ENCODE measurements around the gene MYO3B. TPM values are rescaled to one million over a fixed set of nuclear protein-coding genes. Genes with fewer than 3 reads are reported as not detected.
A peak's percentile ranks its signal among the peaks of the same experiment; 100 is the strongest.

The MYO3B gene
- total RNA-seq, 2 donors from 2014 or later: 0.31 TPM; not detected in 1

DNA sequence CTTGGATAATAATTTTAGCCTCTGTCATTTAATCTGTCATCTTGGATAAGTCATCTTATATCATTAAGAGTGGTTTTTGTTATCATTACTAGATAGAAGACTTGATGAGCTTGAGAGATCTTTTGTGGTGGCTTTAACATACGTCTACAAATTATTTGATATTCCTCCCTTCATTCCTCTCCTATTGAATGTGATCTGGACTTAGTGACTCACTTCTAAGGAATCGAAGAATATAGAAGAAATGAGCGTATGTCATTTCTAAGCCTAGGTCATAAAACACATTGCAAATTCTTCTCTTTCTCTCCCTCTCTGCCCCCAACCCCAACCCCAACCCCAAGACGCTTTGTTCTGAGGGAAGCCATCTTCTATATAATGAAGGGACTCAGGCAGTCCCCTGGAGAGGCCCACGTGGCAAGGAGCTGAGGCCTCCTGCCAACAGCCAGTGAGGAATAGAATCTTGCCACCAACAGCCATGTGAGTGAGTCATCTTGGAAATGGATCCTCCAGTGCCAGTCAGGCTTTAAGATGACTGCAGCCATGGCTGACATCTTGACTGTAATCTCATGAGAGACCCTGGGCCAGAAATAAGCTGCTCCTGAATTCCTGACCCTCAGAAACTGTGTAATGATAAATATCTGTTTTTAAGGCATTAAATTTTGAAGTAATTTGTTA is 315.6 kb downstream of the MYO3B start:
- H3K4me1 Mint-ChIP-seq (ENCODE audit: low read depth in 2 of 2): no peaks in the 10 kb centered on the region
- peaks cover 22 to 28% of the 10 kb centered on the region in 2 donors for H3K27me3 Mint-ChIP-seq
- no peaks in the 10 kb centered on the region for H3K9me3 Mint-ChIP-seq
- no peak for DNase-seq (ENCODE audit: low spot score)
- no peak overlapping the region for H3K27ac Mint-ChIP-seq
- H3K4me3 Mint-ChIP-seq: no peak overlapping the region
- H3K36me3 Mint-ChIP-seq: no peaks in the 10 kb centered on the region
- ATAC-seq: no peak

DNA sequence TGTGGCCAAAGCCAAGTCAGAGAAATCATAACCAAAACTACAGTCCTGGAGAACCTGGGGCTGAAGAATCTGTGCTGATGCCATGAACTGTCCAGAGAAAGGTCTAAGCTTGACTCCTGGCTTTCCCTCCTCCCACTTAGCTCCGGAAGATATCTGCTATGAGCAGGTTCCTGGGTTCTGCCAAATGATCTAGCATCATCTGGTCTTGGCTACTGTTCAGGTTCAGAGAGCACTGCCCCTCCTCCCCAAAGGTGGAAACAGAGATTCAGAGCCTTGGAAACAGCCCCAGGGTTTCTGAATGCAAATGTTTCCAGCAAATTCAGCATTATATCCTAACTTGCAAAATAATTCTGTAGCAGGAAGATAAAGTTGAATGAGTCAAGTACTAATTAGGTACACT is 317.9 kb downstream of the MYO3B start:
- peaks cover 26 to 27% of the 10 kb centered on the region in 2 donors for H3K27me3 Mint-ChIP-seq
- ATAC-seq: no peak
- no peaks in the 10 kb centered on the region for H3K9me3 Mint-ChIP-seq
- no peaks in the 10 kb centered on the region for H3K36me3 Mint-ChIP-seq
- no peak overlapping the region for H3K27ac Mint-ChIP-seq
- no peak overlapping the region for H3K4me3 Mint-ChIP-seq
- no peaks in the 10 kb centered on the region for H3K4me1 Mint-ChIP-seq (ENCODE audit: low read depth in 2 of 2)
- no peak for DNase-seq (ENCODE audit: low spot score)

DNA sequence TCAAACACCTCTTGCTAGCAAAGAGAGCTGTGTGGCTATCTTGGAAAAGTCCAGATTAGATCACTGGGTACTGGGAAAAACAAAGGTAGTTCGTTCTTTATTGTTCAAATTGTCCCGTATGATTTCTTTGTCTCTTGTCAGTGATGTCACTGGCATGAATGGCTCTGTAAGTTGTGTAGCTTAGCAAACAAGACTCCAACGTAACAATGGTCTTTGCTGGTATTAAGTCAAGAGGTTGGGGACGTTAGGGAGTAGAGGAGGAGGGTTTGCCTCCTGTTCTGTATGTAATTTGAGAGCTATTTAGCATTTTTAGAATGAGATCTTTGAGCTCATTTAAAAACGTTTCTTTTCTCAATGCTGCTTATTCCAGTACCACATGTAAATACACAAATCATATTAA is 320.7 kb downstream of the MYO3B start:
- H3K9me3 Mint-ChIP-seq: no peaks in the 10 kb centered on the region
- ATAC-seq (no peak), DNase-seq (ENCODE audit: low spot score) (no peak)
- H3K36me3 Mint-ChIP-seq: no peaks in the 10 kb centered on the region
- H3K4me1 Mint-ChIP-seq (ENCODE audit: low read depth in 2 of 2): no peaks in the 10 kb centered on the region
- no peak overlapping the region for H3K4me3 Mint-ChIP-seq
- H3K27me3 Mint-ChIP-seq: peaks cover 20 to 27% of the 10 kb centered on the region in 2 donors
- H3K27ac Mint-ChIP-seq: no peak overlapping the region

GRCh38 chr2:170500104-170500503 is 322.2 kb downstream of the MYO3B start:
- no peaks in the 10 kb centered on the region for H3K4me1 Mint-ChIP-seq (ENCODE audit: low read depth in 2 of 2)
- no peak overlapping the region for H3K4me3 Mint-ChIP-seq
- DNase-seq (ENCODE audit: low spot score): no peak
- no peaks in the 10 kb centered on the region for H3K9me3 Mint-ChIP-seq
- no peaks in the 10 kb centered on the region for H3K36me3 Mint-ChIP-seq
- H3K27ac Mint-ChIP-seq: no peak overlapping the region
- peaks cover 20 to 35% of the 10 kb centered on the region in 2 donors for H3K27me3 Mint-ChIP-seq
- no peak for ATAC-seq

DNA sequence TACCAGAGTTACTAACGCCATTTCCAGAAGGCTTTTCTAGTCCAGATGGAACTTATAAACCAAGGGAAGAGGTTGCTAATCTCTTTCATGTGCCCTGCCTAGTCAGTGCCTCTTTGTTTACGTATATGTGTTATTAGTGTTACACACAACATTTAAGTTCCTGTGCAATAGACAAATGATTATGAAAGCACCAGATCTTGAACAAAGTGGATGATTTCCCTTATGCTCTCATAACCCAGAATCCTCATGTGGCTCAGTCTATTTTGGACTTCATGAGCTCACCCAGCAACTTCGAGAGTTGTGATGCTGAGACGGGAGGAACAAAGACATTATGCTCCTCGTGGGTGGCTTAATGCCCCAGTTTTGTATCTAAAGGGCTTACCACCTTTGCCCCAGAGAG is 322.8 kb downstream of the MYO3B start:
- no peak for DNase-seq (ENCODE audit: low spot score)

GRCh38 chr2:170501421-170502043 is 323.6 kb downstream of the MYO3B start:
- no peaks in the 10 kb centered on the region for H3K9me3 Mint-ChIP-seq
- H3K4me3 Mint-ChIP-seq: no peak overlapping the region
- no peak for ATAC-seq
- H3K4me1 Mint-ChIP-seq (ENCODE audit: low read depth in 2 of 2): peaks cover under 1 to 2% of the 10 kb centered on the region in 2 donors
- DNase-seq (ENCODE audit: low spot score): no peak
- no peak overlapping the region for H3K27ac Mint-ChIP-seq
- H3K36me3 Mint-ChIP-seq: no peaks in the 10 kb centered on the region
- peaks cover 15 to 33% of the 10 kb centered on the region in 2 donors for H3K27me3 Mint-ChIP-seq

More for the DNA sequence above, 322.8 kb downstream of the MYO3B start:
- Mint-ChIP-seq H3K36me3 (no peaks in the 10 kb centered on the region), H3K4me1 (ENCODE audit: low read depth in 2 of 2) (peaks cover 0 to under 1% of the 10 kb centered on the region in 2 donors), H3K4me3 (no peak overlapping the region), H3K27me3 (peaks cover 19 to 35% of the 10 kb centered on the region in 2 donors), H3K27ac (no peak overlapping the region), H3K9me3 (no peaks in the 10 kb centered on the region)
- ATAC-seq: no peak

DNA sequence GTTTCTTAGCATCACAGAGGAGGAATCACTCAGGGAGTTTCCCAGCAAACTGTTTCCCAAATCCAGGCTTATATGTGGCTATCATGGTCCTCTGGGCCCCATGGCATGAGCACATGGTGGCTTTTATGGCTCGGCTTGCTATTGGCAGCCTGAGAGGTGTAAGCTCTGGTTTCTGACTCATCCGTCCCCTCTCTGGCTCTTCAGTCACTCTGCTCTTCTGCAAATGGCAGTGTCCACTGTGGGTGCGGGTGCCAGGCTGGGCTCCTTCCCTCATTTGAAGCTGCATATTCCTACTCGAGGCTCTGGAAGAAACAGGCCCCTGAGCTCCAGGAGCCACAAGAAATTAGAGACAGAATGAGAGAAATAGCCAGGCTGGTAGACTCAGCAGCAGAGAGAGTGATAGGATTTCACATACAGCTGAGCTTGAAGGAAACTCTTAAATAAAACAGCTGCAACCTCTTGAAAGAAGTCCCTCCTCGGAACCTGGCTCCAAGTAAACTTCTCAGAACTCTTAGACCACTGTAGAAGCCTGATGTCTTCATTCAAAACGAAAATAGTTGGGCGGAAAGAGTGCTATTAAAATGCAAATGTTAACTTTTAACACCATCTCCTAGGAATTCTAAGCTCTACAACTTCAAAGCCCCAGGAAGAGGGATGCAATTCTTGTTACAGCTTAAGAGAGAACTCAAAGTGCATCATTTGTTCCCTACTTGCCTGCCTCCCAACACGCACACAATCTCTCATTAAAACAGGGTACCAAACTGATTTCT is 324.6 kb downstream of the MYO3B start:
- DNase-seq (ENCODE audit: low spot score) (no peak), ATAC-seq (no peak)
- Mint-ChIP-seq H3K36me3 (no peaks in the 10 kb centered on the region), H3K4me3 (no peak overlapping the region), H3K9me3 (no peaks in the 10 kb centered on the region), H3K27me3 (peaks cover 23 to 33% of the 10 kb centered on the region in 2 donors), H3K27ac (no peak overlapping the region), H3K4me1 (ENCODE audit: low read depth in 2 of 2) (peaks cover 6 to 10% of the 10 kb centered on the region in 2 donors)

DNA sequence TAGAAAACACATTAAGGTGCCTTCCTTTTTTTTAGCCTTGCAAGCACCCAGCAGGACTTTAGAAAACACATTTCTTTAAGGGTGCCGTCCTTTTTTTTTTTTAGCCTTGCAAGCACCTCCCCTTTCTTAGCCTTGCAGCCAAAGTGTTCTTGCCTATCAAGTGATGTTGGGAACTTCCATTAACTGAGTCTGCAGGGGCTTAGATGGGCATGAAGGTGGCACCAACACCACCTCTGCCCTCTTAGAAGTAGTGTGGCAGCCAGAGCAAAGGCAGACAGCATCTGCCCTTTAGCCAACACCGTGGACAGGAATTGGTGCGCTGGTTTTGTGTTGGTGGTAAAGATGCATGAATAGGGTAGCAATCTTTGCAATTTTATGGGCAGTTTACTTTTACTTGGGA is 325.6 kb downstream of the MYO3B start:
- Mint-ChIP-seq H3K27ac (no peak overlapping the region), H3K4me3 (no peak overlapping the region), H3K27me3 (peaks cover 24 to 33% of the 10 kb centered on the region in 2 donors), H3K4me1 (ENCODE audit: low read depth in 2 of 2) (peaks cover 10 to 15% of the 10 kb centered on the region in 2 donors), H3K36me3 (no peaks in the 10 kb centered on the region), H3K9me3 (no peaks in the 10 kb centered on the region)
- DNase-seq (ENCODE audit: low spot score) (no peak), ATAC-seq (no peak)

GRCh38 chr2:170503971-170504809 is 326.2 kb downstream of the MYO3B start:
- Mint-ChIP-seq H3K27ac (no peak overlapping the region), H3K27me3 (peaks cover 24 to 33% of the 10 kb centered on the region in 2 donors), H3K4me3 (no peak overlapping the region), H3K9me3 (no peaks in the 10 kb centered on the region), H3K4me1 (ENCODE audit: low read depth in 2 of 2) (peaks cover 10 to 15% of the 10 kb centered on the region in 2 donors), H3K36me3 (no peaks in the 10 kb centered on the region)
- ATAC-seq: no peak
- no peak for DNase-seq (ENCODE audit: low spot score)

DNA sequence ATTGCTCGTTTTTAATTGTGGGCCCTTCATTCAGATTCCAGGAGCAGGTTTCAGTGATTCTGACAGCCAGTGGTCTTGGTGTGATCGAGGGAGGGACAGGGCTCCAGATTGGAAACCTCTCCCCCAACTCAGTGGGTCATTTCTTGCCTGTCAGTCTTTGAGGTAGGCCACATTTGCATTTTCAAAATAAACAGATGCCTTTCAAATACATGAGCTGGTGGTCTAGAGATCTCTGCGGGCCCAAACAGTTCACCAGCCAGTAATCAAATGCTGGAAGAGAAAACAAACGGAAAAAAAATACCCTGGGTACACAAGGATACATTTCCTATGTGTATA is 326.8 kb downstream of the MYO3B start:
- ATAC-seq: no peak
- Mint-ChIP-seq H3K4me3 (no peak overlapping the region), H3K4me1 (ENCODE audit: low read depth in 2 of 2) (peaks cover 10 to 15% of the 10 kb centered on the region in 2 donors)

GRCh38 chr2:170505631-170506275 is 327.8 kb downstream of the MYO3B start:
- ATAC-seq (no peak), DNase-seq (ENCODE audit: low spot score) (no peak)
- H3K36me3 Mint-ChIP-seq: no peaks in the 10 kb centered on the region
- peaks cover 10 to 15% of the 10 kb centered on the region in 2 donors for H3K4me1 Mint-ChIP-seq (ENCODE audit: low read depth in 2 of 2)
- H3K9me3 Mint-ChIP-seq: no peaks in the 10 kb centered on the region
- H3K4me3 Mint-ChIP-seq: no peak overlapping the region
- H3K27ac Mint-ChIP-seq: no peak overlapping the region
- H3K27me3 Mint-ChIP-seq: peaks cover 23 to 31% of the 10 kb centered on the region in 2 donors

More for the DNA sequence above, 326.8 kb downstream of the MYO3B start:
- Mint-ChIP-seq H3K36me3 (no peaks in the 10 kb centered on the region), H3K27ac (no peak overlapping the region), H3K27me3 (peaks cover 24 to 34% of the 10 kb centered on the region in 2 donors), H3K9me3 (no peaks in the 10 kb centered on the region)
- DNase-seq (ENCODE audit: low spot score): no peak

DNA sequence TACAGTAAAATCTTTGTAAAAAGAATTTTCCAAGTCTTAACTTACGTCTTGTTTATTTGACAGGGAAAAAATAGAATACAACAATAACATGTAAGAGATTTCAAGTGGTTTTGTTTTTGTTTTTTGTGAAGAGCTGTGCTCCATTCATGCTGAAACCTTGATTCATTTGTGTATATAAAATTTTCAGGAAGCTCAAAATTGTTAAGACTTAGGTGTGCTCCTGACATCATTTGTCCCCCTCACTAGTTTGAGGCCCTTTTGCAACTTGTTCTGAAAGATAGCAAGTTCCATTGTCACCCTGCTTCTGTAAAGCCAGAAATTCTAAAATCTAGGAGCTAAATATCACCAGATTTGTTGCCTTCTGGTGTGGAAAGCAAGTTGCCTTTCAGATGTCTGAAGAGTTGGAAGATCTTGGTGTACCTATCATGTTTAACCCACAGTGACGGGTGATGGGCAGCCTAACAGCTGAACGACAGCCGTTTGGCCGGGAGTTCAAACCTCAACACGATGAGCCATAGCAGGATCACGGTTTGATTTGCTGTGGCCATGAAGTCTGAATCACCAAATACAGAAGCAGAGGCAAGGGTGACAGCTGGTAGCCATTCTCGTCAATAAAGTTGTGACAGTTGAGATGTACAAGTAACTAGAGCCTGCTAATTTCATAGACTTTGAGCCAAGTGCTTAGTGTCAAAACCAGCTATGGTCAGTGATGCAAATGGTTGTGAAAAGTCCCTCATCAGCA is 331.7 kb downstream of the MYO3B start:
- H3K27ac Mint-ChIP-seq: peak overlapping the region in 1 of 2 donors; percentile 41
- H3K36me3 Mint-ChIP-seq: no peaks in the 10 kb centered on the region
- ATAC-seq (peak in 1 of 2 donors; percentile 80), DNase-seq (ENCODE audit: low spot score) (no peak)
- H3K27me3 Mint-ChIP-seq: peaks cover 26% of the 10 kb centered on the region in 2 donors
- no peaks in the 10 kb centered on the region for H3K9me3 Mint-ChIP-seq
- peaks cover 10 to 15% of the 10 kb centered on the region in 2 donors for H3K4me1 Mint-ChIP-seq (ENCODE audit: low read depth in 2 of 2)
- no peak overlapping the region for H3K4me3 Mint-ChIP-seq

All from natural killer cell treated with Interleukin-12 subunit alpha and Interleukin-12 subunit beta and Interleukin-15 and Interleukin-18, amount 100 ng/mL, for 72 hours (primary cell).